Astrocyte of the cerebellum (primary cell): ENCODE results near the gene TNRC6A.
"Not testable (repeated sequence)": the region's sequence is repeated elsewhere in the genome, so short reads cannot be mapped to it uniquely, and the experiment has no call there.

Source experiments
- DNase-seq: peaks from one replicate; pipeline ENCODE4 v3.0.0-alpha.2; 2011; ENCODE audit warnings: low read depth
- H3K4me3 ChIP-seq: 2 replicates; pipeline ENCODE4 v1.5.1; 2011; ENCODE audit warnings: mild to moderate bottlenecking, low read depth, low read length, moderate library complexity
- CTCF ChIP-seq: IDR thresholded peaks from 2 replicates; pipeline ENCODE4 v1.5.1; 2012; ENCODE audit warnings: low read length, low read depth, moderate library complexity, mild to moderate bottlenecking; ENCODE audit errors: missing control alignments
- in situ Hi-C: cut with HindIII; loops from 2 replicates; pipeline ENCODE4 v1.10.0; 2017; ENCODE audit warnings: low sequenced_read_pairs

The TNRC6A gene

GRCh38 chr16:24789881-24790280, 60.4 kb downstream of the TNRC6A start:
- no peak overlapping the region for H3K4me3 ChIP-seq
- in situ Hi-C loops = no loop called here
- DNase-seq = no peak
- TF ChIP-seq CTCF = no peak

DNA sequence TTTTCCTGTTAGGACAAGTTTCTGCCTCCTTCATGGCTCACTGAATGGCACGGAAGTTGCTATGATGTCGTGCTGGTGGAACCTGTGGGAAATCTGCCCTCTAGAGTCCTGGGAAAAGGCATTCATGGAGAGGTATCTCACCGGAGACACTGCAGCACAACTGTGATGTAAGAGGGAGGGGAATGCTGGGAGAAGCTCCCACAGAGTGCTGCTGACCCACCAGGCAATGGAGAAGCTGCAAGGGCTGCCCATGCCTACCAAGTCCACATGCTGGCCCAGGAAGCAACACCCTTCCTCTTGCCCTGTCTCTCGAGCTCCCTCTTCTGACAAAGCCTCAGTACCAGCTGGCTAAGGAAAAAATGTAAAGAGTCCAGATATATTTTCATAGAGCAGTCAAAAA, 71.1 kb downstream of the TNRC6A start:
- no peak for DNase-seq
- H3K4me3 ChIP-seq = no peak overlapping the region
- in situ Hi-C loops = loop anchor here (10.0 kb wide), 1 partner anchor 236 kb away; no protein-coding TSS in a partner anchor
- TF ChIP-seq CTCF = peak; percentile 28

DNA sequence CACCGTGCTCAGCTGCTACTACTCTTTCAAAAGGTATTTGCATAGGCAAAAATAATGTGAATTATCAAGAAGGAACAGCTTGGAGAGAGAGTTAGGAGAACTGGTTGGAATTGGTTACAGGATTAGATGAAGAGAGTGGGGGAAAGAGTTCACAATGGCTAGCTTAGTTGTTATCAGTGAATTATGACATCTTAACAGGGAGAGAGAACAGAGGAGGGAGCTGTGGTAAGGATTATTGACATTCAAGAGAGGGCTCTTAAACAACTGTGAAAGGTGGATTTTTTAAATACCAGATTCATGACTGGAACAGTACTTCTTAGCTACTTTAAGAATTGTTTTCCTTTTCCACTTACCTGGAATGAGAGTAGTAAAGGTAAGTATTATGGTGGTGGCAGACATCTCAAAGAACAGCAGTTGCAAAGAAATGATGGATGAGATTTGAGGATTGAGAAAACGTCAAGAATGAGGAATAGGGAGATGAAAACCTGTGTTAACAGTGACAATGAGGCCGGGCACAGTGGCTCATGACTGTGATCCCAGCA, 72.4 kb downstream of the TNRC6A start:
- TF ChIP-seq CTCF = no peak
- no peak overlapping the region for H3K4me3 ChIP-seq
- in situ Hi-C loops = loop anchor here (10.0 kb wide), 1 partner anchor 237 kb away; no protein-coding TSS in a partner anchor
- no peak for DNase-seq

DNA sequence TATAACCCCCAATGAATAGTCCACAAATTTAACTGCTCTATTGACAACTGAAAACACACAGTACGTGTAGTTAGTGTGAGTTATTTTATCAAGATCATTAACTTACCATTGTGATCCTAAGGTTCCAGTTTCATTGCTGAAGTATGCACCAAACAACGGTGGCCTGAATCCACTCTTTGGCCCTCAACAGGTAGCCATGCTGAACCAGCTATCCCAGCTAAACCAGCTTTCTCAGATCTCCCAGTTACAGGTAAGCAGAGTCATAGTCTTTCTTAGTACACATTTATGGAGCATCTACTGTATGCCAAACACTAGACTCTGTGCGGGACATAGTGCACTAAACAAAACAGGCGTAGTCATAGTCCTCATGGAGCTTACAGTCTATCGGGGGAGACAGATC, 76.0 kb downstream of the TNRC6A start:
- in situ Hi-C loops = loop anchor here (10.0 kb wide), 1 partner anchor 241 kb away; no protein-coding TSS in a partner anchor
- TF ChIP-seq CTCF = no peak
- H3K4me3 ChIP-seq = no peak overlapping the region
- DNase-seq = no peak

DNA sequence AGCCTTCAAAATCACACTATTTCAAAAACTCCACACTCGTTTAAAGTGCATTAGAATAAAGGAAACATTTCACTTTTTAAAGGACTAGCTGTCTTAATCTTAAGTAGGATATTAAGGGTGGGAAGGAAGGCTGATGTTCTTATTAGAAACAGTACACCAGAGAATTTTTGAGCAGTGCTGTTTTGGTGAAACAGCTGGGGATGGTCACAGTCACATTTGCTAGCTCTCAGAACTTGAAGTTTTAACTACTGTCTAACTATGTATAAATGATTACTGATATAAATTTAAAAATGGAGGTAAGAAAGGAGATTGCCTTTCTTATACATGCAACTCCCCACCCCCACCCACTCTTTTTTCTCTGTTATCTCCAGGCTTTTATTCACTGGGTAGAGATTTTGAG, 77.8 kb downstream of the TNRC6A start:
- DNase-seq = no peak
- no peak overlapping the region for H3K4me3 ChIP-seq
- no peak for TF ChIP-seq CTCF
- in situ Hi-C loops = loop anchor here (10.0 kb wide), 1 partner anchor 242 kb away; no protein-coding TSS in a partner anchor

GRCh38 chr16:24810951-24811843, 81.7 kb downstream of the TNRC6A start:
- in situ Hi-C loops = no loop called here
- DNase-seq = no peak
- TF ChIP-seq CTCF = no peak
- H3K4me3 ChIP-seq = no peak overlapping the region

GRCh38 chr16:24812813-24813212, 83.4 kb downstream of the TNRC6A start:
- H3K4me3 ChIP-seq, in situ Hi-C loops, DNase-seq: not testable (repeated sequence)
